LNCAP (cell line): ENCODE measurements around the gene OR10A6.

ENCODE experiments used
- CTCF ChIP-seq: fragments of 450-650 bp; IDR thresholded peaks from 2 replicates; pipeline ENCODE4 v1.5.1; 2017; ENCODE audit warnings: mild to moderate bottlenecking

The OR10A6 gene

GRCh38 chr11:7967826-7968225 is 36.8 kb upstream of the OR10A6 start:
- no peak for TF ChIP-seq CTCF

- no peak for TF ChIP-seq CTCF
Observed at GRCh38 chr11:7967097-7967496, 36.0 kb upstream of the OR10A6 start.

GRCh38 chr11:7965386-7965785 is 34.3 kb upstream of the OR10A6 start, which contains the start of gene NLRP10:
NLRP10 (minus strand) TSS chr11:7965447; CDS start chr11:7963495, 1,952 bp downstream.
- no peak for TF ChIP-seq CTCF

GRCh38 chr11:7964873-7965272 is 33.8 kb upstream of the OR10A6 start:
- TF ChIP-seq CTCF = no peak

- TF ChIP-seq CTCF = no peak
Observed at GRCh38 chr11:7964261-7964660, 33.2 kb upstream of the OR10A6 start.

GRCh38 chr11:7955191-7955590 is 24.1 kb upstream of the OR10A6 start:
- TF ChIP-seq CTCF = no peak

GRCh38 chr11:7949934-7950333 is 18.9 kb upstream of the OR10A6 start:
- TF ChIP-seq CTCF = no peak

- TF ChIP-seq CTCF = no peak
Observed at GRCh38 chr11:7944123-7944522, 13.1 kb upstream of the OR10A6 start.
